K562 (cell line): ENCODE measurements around the gene ADAM33. TPM values are rescaled to one million over a fixed set of nuclear protein-coding genes. Genes with fewer than 3 reads are reported as not detected.

ENCODE experiments used
- ATAC-seq: fragments of 200-7000 bp; cut with Tn5 transposase; 3 replicates; pipeline ENCODE4 v1.9.1; 2020; ENCODE audit warnings: moderate library complexity
- BruUV-seq: library from RNA; stranded (reverse); fragments of 400-500 nt; replicated peaks from 2 replicates; lab custom pipeline; 2021; lab: Mats Ljungman, UMichigan
- CTCF ChIA-PET: fragments of 300-600 bp; formaldehyde crosslinking; extraction: SDS; loops from one replicate; lab custom pipeline; 2021; ENCODE audit warnings: low intra/inter-chr PET ratio; lab: Yijun Ruan, JAX
- POLR2A ChIA-PET: fragments of 300-600, 350-650 bp; sonication (Branson Sonifier 250); formaldehyde crosslinking; extraction: SDS; loops from one replicate; lab custom pipeline; 2021; ENCODE audit warnings: antibody characterized with exemption, inconsistent platforms; lab: Yijun Ruan, JAX
- DNase-seq, 4 experiments: peaks; one replicate each; pipeline versions ENCODE4 v3.0.0 to v3.0.0-alpha.2; 2011 to 2018; ENCODE audit warnings: low spot score in 3 of 4, mixed read lengths in 3 of 4; ENCODE audit errors: extremely low read depth in 1 of 4
- FAIRE-seq: peaks from 2 replicates; lab custom pipeline; 2011; peaks lifted over from hg19 to GRCh38; lab: Jason Lieb, UNC
- H2AFZ ChIP-seq: 2 replicates; pipeline ENCODE4 v1.6.0; 2011; ENCODE audit warnings: low read depth, low read length, control low read depth, inconsistent platforms
- H3K27ac ChIP-seq: fragments of 200-600 bp; 3 replicates; pipeline ENCODE4 v1.8.0; 2011; ENCODE audit warnings: low read depth, mild to moderate bottlenecking, control low read depth, inconsistent platforms, low read length, moderate library complexity, mixed read lengths; ENCODE audit errors: extremely low read depth
- H3K27me3 ChIP-seq, 2 experiments: fragments of 300-600 bp in 1 of 2; 2 replicates in 1 of 2; 3 replicates in 1 of 2; pipeline versions ENCODE4 v1.6.0 to v1.8.0; 2011; ENCODE audit warnings: inconsistent platforms in 2 of 2, low read length in 2 of 2, mild to moderate bottlenecking in 1 of 2, mixed read lengths in 1 of 2, moderate library complexity in 1 of 2; ENCODE audit not compliant: control insufficient read depth in 2 of 2, insufficient read depth in 2 of 2
- H3K36me3 ChIP-seq: fragments of 300-600 bp; 3 replicates; pipeline ENCODE4 v1.8.0; 2011; ENCODE audit warnings: mild to moderate bottlenecking, low read length, inconsistent platforms; ENCODE audit not compliant: control insufficient read depth, insufficient read depth
- H3K4me1 ChIP-seq, 2 experiments: fragments of 200-600 bp in 1 of 2; replicated peaks in 1 of 2; 2 replicates in 1 of 2; 3 replicates in 1 of 2; pipeline versions ENCODE4 v1.5.1 to v1.8.0; 2011; ENCODE audit warnings: inconsistent platforms in 2 of 2, low read length in 2 of 2, mild to moderate bottlenecking in 1 of 2, mixed read lengths in 1 of 2, moderate library complexity in 1 of 2; ENCODE audit not compliant: control insufficient read depth in 2 of 2, insufficient read depth in 2 of 2
- H3K4me2 ChIP-seq: 2 replicates; pipeline ENCODE4 v1.6.1; 2011; ENCODE audit warnings: low read length, control low read depth, inconsistent platforms, mixed read lengths; ENCODE audit not compliant: insufficient read depth
- H3K4me3 ChIP-seq: fragments of 200-600 bp; sonication (generic), shearing (Covaris generic); 2 replicates; pipeline ENCODE4 v1.5.1; 2016; ENCODE audit warnings: control low read depth, inconsistent platforms
- H3K79me2 ChIP-seq: fragments of 200-600 bp; 3 replicates; pipeline ENCODE4 v1.8.0; 2011; ENCODE audit warnings: low read length, inconsistent platforms; ENCODE audit not compliant: control insufficient read depth, insufficient read depth
- H3K9ac ChIP-seq, 2 experiments: 2 replicates each; pipeline versions ENCODE4 v1.6.0 to v1.6.1; 2011; ENCODE audit warnings: low read depth in 2 of 2, low read length in 2 of 2, control low read depth in 1 of 2, inconsistent platforms in 1 of 2, mild to moderate bottlenecking in 1 of 2, mixed read lengths in 1 of 2; ENCODE audit not compliant: insufficient read depth in 1 of 2
- H3K9me1 ChIP-seq: one replicate; pipeline ENCODE4 v1.6.0; 2011; ENCODE audit warnings: inconsistent platforms, mild to moderate bottlenecking, low read length, moderate library complexity; ENCODE audit not compliant: control insufficient read depth, insufficient read depth
- H3K9me3 ChIP-seq: replicated peaks from 2 replicates; pipeline ENCODE4 v1.5.1; 2011; ENCODE audit warnings: low read depth, low read length, inconsistent platforms; ENCODE audit not compliant: control insufficient read depth, insufficient read depth
- H4K20me1 ChIP-seq: replicated peaks from 2 replicates; pipeline ENCODE4 v1.6.1; 2011; ENCODE audit warnings: low read length, inconsistent platforms, mixed read lengths; ENCODE audit not compliant: control insufficient read depth, insufficient read depth
- BDP1 ChIP-seq: IDR thresholded peaks from 3 replicates; pipeline ENCODE4 v1.6.1; 2011; ENCODE audit not compliant: insufficient read length, insufficient read depth
- ETV6 ChIP-seq, 3 experiments: fragments of 150-350 bp in 1 of 3; sonication (generic) in 1 of 3; formaldehyde crosslinking in 1 of 3; IDR thresholded peaks; 2 replicates each; pipeline versions ENCODE4 v1.6.1 to v1.8.0; 2014 to 2022; ENCODE audit warnings: borderline replicate concordance in 2 of 3, low read depth in 2 of 3, antibody characterized with exemption in 1 of 3, low read length in 1 of 3, mild to moderate bottlenecking in 1 of 3, missing genetic modification reagents in 1 of 3
- GTF2A2 ChIP-seq: IDR thresholded peaks from 2 replicates; pipeline ENCODE4 v1.6.1; 2016; ENCODE audit warnings: mild to moderate bottlenecking, missing genetic modification characterization, missing compliant biosample characterization
- GTF2E2 ChIP-seq: fragments of 200-800 bp; sonication (Bioruptor generic); IDR thresholded peaks from 2 replicates; pipeline ENCODE4 v1.6.1; 2016; ENCODE audit warnings: missing genetic modification characterization, missing compliant biosample characterization
- MAFF ChIP-seq: IDR thresholded peaks from 2 replicates; pipeline ENCODE4 v1.6.1; 2012; ENCODE audit warnings: low read length, improper control_type of control experiment
- NCOA2 ChIP-seq, 2 experiments: fragments of 450-650 bp; IDR thresholded peaks; 2 replicates each; pipeline ENCODE4 v1.6.1; 2018; ENCODE audit warnings: mild to moderate bottlenecking in 2 of 2, moderate library complexity in 1 of 2; ENCODE audit not compliant: partially characterized antibody in 2 of 2
- NFE2L1 ChIP-seq: fragments of 450-650 bp; IDR thresholded peaks from 2 replicates; pipeline ENCODE4 v1.6.1; 2016; ENCODE audit warnings: missing genetic modification characterization, low read depth, mild to moderate bottlenecking, missing compliant biosample characterization, moderate library complexity, borderline replicate concordance
- NFYB ChIP-seq: IDR thresholded peaks from 2 replicates; pipeline ENCODE4 v1.6.1; 2011; ENCODE audit warnings: mild to moderate bottlenecking, moderate library complexity; ENCODE audit not compliant: insufficient read length; ENCODE audit errors: extremely low read depth
- PRPF4 ChIP-seq: fragments of 200-400 bp; formaldehyde crosslinking; IDR thresholded peaks from one replicate; pipeline ENCODE4 v1.6.1; 2017; ENCODE audit warnings: low read length, low read depth, mild to moderate bottlenecking; ENCODE audit not compliant: insufficient read depth, poor library complexity, severe bottlenecking
- RBM39 ChIP-seq: fragments of 200-400 bp; formaldehyde crosslinking; optimal IDR thresholded peaks from 2 replicates; pipeline ENCODE3; 2018; ENCODE audit warnings: low read depth, low read length
- ZBTB11 ChIP-seq, 3 experiments: fragments of 200-800 bp in 1 of 3; fragments of 250-450 bp in 1 of 3; fragments of 450-650 bp in 1 of 3; sonication (Bioruptor Pico) in 1 of 3; sonication (Bioruptor generic) in 1 of 3; formaldehyde crosslinking in 1 of 3; IDR thresholded peaks; 2 replicates each; pipeline versions ENCODE4 v1.6.1 to v1.8.0; 2016 to 2022; ENCODE audit warnings: mild to moderate bottlenecking in 2 of 3, missing genetic modification characterization in 2 of 3, missing compliant biosample characterization in 1 of 3, moderate library complexity in 1 of 3
- ZNF239 ChIP-seq: fragments of 250-450 bp; sonication (Bioruptor Pico); IDR thresholded peaks from 2 replicates; pipeline ENCODE4 v1.4.0; 2020; ENCODE audit warnings: mild to moderate bottlenecking
- ZNF282 ChIP-seq: sonication (generic); formaldehyde crosslinking; IDR thresholded peaks from 2 replicates; pipeline ENCODE4 v1.8.1; 2023; ENCODE audit warnings: missing genetic modification reagents
- ZNF551 ChIP-seq: fragments of 250-450 bp; sonication (Bioruptor Pico); IDR thresholded peaks from 2 replicates; pipeline ENCODE4 v1.5.0; 2021; ENCODE audit warnings: mild to moderate bottlenecking, moderate library complexity
- ZNF740 ChIP-seq, 3 experiments: fragments of 200-800 bp in 1 of 3; sonication (Bioruptor generic) in 1 of 3; sonication (generic) in 1 of 3; formaldehyde crosslinking in 1 of 3; IDR thresholded peaks; 2 replicates each; pipeline versions ENCODE4 v1.6.1 to v1.8.0; 2016 to 2022; ENCODE audit warnings: mild to moderate bottlenecking in 2 of 3, missing compliant biosample characterization in 2 of 3, missing genetic modification characterization in 2 of 3, missing genetic modification reagents in 1 of 3
- ZNF77 ChIP-seq: fragments of 250-450 bp; sonication (Bioruptor Pico); IDR thresholded peaks from 2 replicates; pipeline ENCODE4 v1.5.0; 2020
- WGBS: fragments of 100-300 bp; shearing (Covaris generic); methylation state at CpG from one replicate; pipeline ENCODE4 v1.1.6; 2016; ENCODE audit warnings: low coverage, mixed read lengths; ENCODE audit not compliant: insufficient coverage; ENCODE audit errors: missing lambda C conversion rate; 5-methylcytosine and 5-hydroxymethylcytosine counted together
- in situ Hi-C: fragments of 300-500 bp; cut with MboI; formaldehyde crosslinking; loops from 4 replicates; pipeline ENCODE4 v1.15.0; 2018; ENCODE audit warnings: inconsistent platforms, mixed read lengths
- intact Hi-C: fragments of 100-400 bp; cut with micrococcal nuclease; formaldehyde crosslinking; loops from 2 replicates; pipeline ENCODE4 v1.14.2; 2022
- polyA plus RNA-seq, 8 experiments: library from polyadenylated mRNA; depleted of rRNA in 4 of 8; stranded (reverse) in 5 of 8; unstranded in 3 of 8; fragments of >200 nt; fragmentation: Nextera tagmentation in 2 of 8; fragmentation: Illumina TruSeq in 1 of 8; extraction: Ambion mirVana in 2 of 8; extraction: Trizol in 1 of 8; gene quantifications; 2 replicates each; pipeline versions ENCODE4 v1.2.1 to v1.2.3, GENCODE V29; 2011 to 2014; ENCODE audit warnings: inconsistent platforms in 1 of 8, missing spikeins in 1 of 8
- total RNA-seq, 7 experiments: library from RNA; depleted of rRNA in 6 of 7; stranded (reverse); fragments of >200 nt in 6 of 7; fragmentation: Illumina TruSeq in 2 of 7; extraction: Trizol in 2 of 7; gene quantifications; 2 replicates each; pipeline versions ENCODE4 v1.2.1 to v1.2.3, GENCODE V29; 2011 to 2021; ENCODE audit warnings: low replicate concordance in 1 of 7

The ADAM33 gene
- total and polyA plus RNA-seq, 9 of the 15 experiments (the other 6 are each of a cell fraction or from before 2014, with no cell fraction given), result not detected

GRCh38 chr20:3645309-3646066 is 36.3 kb downstream of the ADAM33 start (continued):
- TF ChIP-seq BDP1 (no peak), NFE2L1 (no peak), MAFF (no peak), ZNF551 (no peak), NFYB (no peak), RBM39 (no peak), ZNF77 (CRISPR knock-in tag) (no peak)

- Histone ChIP-seq H3K4me1 (no peaks in the 10 kb centered on the region), H3K27me3 (no peaks in the 10 kb centered on the region), H3K4me3 (no peak overlapping the region), H3K27ac (no peak overlapping the region), H3K9me1 (no peaks in the 10 kb centered on the region), H2AFZ (no peak overlapping the region), H4K20me1 (no peaks in the 10 kb centered on the region), H3K79me2 (no peaks in the 10 kb centered on the region), H3K4me2 (no peak overlapping the region), H3K9me3 (no peaks in the 10 kb centered on the region), H3K36me3 (no peaks in the 10 kb centered on the region), H3K9ac (no peak overlapping the region)
- ATAC-seq, result no peak
- ChIA-PET CTCF (no interaction called here), POLR2A (no interaction called here)
- intact Hi-C loops (no loop called here), in situ Hi-C loops (no loop called here)
- 57% methylated on average over 3 of the region's 3 CpGs for WGBS
- no peak for FAIRE-seq
- BruUV-seq, result no TSS peak
- DNase-seq, result no peak
- TF ChIP-seq PRPF4 (no peak), ETV6 (IDR thresholded peaks at IDR 0.05; ENCODE audit: borderline replicate concordance in 1 of 2, low read depth in 2 of 2, low read length in 1 of 2) (no peak), ETV6 (CRISPR knock-in tag; IDR thresholded peaks at IDR 0.05; ENCODE audit: borderline replicate concordance) (no peak), GTF2E2 (tag) (no peak), GTF2A2 (tag) (no peak), ZNF239 (CRISPR knock-in tag) (no peak), ZBTB11 (CRISPR knock-in tag; IDR thresholded peaks at IDR 0.05) (no peak), ZNF740 (CRISPR knock-in tag; IDR thresholded peaks at IDR 0.05) (no peak), ZNF740 (tag; IDR thresholded peaks at IDR 0.05) (no peak), NCOA2 (IDR thresholded peaks at IDR 0.05; ENCODE audit: partially characterized antibody in 2 of 2) (no peak), ZNF282 (CRISPR knock-in tag) (no peak)
Observed at GRCh38 chr20:3640259-3640658, 41.6 kb downstream of the ADAM33 start.
